Panc1 (cell line): Measurements from ENCODE around the gene PRKCB. TPM values are rescaled to one million over a fixed set of nuclear protein-coding genes. Genes with fewer than 3 reads are reported as not detected.

Source experiments
- ATAC-seq: fragments of 200-7000 bp; cut with Tn5 transposase; 2 replicates; pipeline ENCODE4 v1.9.1; 2020; ENCODE audit warnings: mild to moderate bottlenecking, moderate library complexity
- BruUV-seq: library from RNA; stranded (reverse); fragments of 400-500 nt; replicated peaks from 2 replicates; lab custom pipeline; 2021; lab: Mats Ljungman, UMichigan
- CTCF ChIA-PET: fragments of 300-600 bp; sonication (Branson Sonifier 250); formaldehyde crosslinking; loops from one replicate; lab custom pipeline; 2022; ENCODE audit warnings: antibody characterized with exemption; lab: Charles Lee
- POLR2A ChIA-PET: fragments of 300-600 bp; sonication (Branson Sonifier 250); formaldehyde crosslinking; loops from one replicate; lab custom pipeline; 2022; ENCODE audit warnings: antibody characterized with exemption; lab: Charles Lee
- DNase-seq: peaks from one replicate; pipeline ENCODE4 v3.0.0-alpha.2; 2010; ENCODE audit warnings: low read depth, low spot score
- H3K27ac ChIP-seq: 2 replicates; pipeline ENCODE4 v1.5.1; 2011; ENCODE audit warnings: mild to moderate bottlenecking, low read length, inconsistent platforms
- H3K27me3 ChIP-seq: fragments of 200-500 bp; sonication (Bioruptor generic); 2 replicates; pipeline ENCODE4 v1.6.0; 2014; ENCODE audit warnings: low read length, inconsistent platforms; ENCODE audit not compliant: control insufficient read depth, insufficient read depth
- H3K36me3 ChIP-seq: fragments of 200-500 bp; sonication (Bioruptor generic); 2 replicates; pipeline ENCODE4 v1.5.1; 2014; ENCODE audit warnings: inconsistent platforms, mild to moderate bottlenecking, low read length, moderate library complexity; ENCODE audit not compliant: control insufficient read depth, insufficient read depth
- H3K4me1 ChIP-seq: 2 replicates; pipeline ENCODE4 v1.5.1; 2011; ENCODE audit warnings: inconsistent platforms, mild to moderate bottlenecking, low read length, moderate library complexity; ENCODE audit not compliant: control insufficient read depth, insufficient read depth
- H3K4me3 ChIP-seq, 2 experiments: 2 replicates each; pipeline ENCODE4 v1.5.1; 2011 to 2012; ENCODE audit warnings: low read depth in 2 of 2, low read length in 2 of 2, mild to moderate bottlenecking in 2 of 2, inconsistent platforms in 1 of 2, moderate library complexity in 1 of 2
- H3K9me3 ChIP-seq: fragments of 200-500 bp; sonication (Bioruptor generic); 2 replicates; pipeline ENCODE4 v1.5.1; 2014; ENCODE audit warnings: low read depth, mild to moderate bottlenecking, inconsistent platforms, low read length, moderate library complexity; ENCODE audit not compliant: control insufficient read depth, insufficient read depth
- SIN3A ChIP-seq: IDR thresholded peaks from 2 replicates; pipeline ENCODE4 v1.6.1; 2012; ENCODE audit warnings: low read depth, mild to moderate bottlenecking, low read length, moderate library complexity, borderline replicate concordance; ENCODE audit not compliant: insufficient read depth
- TCF7L2 ChIP-seq: IDR thresholded peaks from 2 replicates; pipeline ENCODE4 v1.6.1; 2011; ENCODE audit warnings: mild to moderate bottlenecking, low read depth, low read length, inconsistent platforms
- in situ Hi-C: cut with HindIII; loops from 2 replicates; pipeline ENCODE4 v1.10.0; 2016; ENCODE audit warnings: low sequenced_read_pairs, low pct_unique_long_range_greater_than_20kb
- intact Hi-C: fragments of 100-400 bp; cut with micrococcal nuclease; formaldehyde crosslinking; loops from one replicate; pipeline ENCODE4 v1.10.0; 2022; ENCODE audit not compliant: unreplicated experiment
- total RNA-seq: library from RNA; stranded (reverse); gene quantifications from one replicate; pipeline ENCODE4 v1.2.1, GENCODE V29; 2021; ENCODE audit not compliant: unreplicated experiment
- TF ChIP-seq, protein P1 (sequence below): fragments of 450-650 bp; IDR thresholded peaks from 2 replicates; pipeline ENCODE4 v1.5.1; 2017; ENCODE audit warnings: mild to moderate bottlenecking
- TF ChIP-seq, protein P2 (sequence below), 2 experiments: IDR thresholded peaks; 2 replicates each; pipeline ENCODE4 v1.6.1; 2011 to 2012; ENCODE audit warnings: low read depth in 2 of 2, control low read depth in 1 of 2, low read length in 1 of 2, mild to moderate bottlenecking in 1 of 2, moderate library complexity in 1 of 2; ENCODE audit not compliant: insufficient read depth in 1 of 2

Gene PRKCB
- total RNA-seq, 1 experiment from 2014 or later = 0.41 TPM

DNA sequence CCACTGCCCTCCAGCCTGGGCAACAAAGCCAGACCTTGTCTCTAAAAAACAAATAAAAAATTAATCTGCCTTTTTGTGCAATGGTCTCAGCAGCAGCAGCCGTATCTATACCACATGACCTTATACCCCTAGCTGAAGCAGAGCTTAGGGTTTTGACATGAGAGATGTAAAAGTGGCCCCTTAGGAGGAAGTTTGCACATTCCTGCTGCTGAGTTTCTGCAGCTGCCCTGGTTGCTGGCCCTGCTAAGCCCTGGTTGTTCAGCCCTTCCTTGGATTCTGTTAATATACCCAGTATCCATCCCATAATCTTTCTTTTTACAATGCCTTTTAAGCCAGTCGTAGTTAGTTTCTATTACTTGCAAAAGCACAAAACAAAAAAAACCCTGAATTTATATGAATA lies 33.0 kb upstream of the PRKCB start:
- peaks cover 5% of the 10 kb centered on the region; the same call in 1 of the 2 replicates for H3K27me3 ChIP-seq
- TF ChIP-seq TCF7L2 = no peak
- TF ChIP-seq, protein P1, sequence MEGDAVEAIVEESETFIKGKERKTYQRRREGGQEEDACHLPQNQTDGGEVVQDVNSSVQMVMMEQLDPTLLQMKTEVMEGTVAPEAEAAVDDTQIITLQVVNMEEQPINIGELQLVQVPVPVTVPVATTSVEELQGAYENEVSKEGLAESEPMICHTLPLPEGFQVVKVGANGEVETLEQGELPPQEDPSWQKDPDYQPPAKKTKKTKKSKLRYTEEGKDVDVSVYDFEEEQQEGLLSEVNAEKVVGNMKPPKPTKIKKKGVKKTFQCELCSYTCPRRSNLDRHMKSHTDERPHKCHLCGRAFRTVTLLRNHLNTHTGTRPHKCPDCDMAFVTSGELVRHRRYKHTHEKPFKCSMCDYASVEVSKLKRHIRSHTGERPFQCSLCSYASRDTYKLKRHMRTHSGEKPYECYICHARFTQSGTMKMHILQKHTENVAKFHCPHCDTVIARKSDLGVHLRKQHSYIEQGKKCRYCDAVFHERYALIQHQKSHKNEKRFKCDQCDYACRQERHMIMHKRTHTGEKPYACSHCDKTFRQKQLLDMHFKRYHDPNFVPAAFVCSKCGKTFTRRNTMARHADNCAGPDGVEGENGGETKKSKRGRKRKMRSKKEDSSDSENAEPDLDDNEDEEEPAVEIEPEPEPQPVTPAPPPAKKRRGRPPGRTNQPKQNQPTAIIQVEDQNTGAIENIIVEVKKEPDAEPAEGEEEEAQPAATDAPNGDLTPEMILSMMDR = no peak
- no peak for TF ChIP-seq SIN3A
- no peaks in the 10 kb centered on the region for H3K9me3 ChIP-seq
- H3K4me3 ChIP-seq = no peak overlapping the region
- no peak overlapping the region for H3K27ac ChIP-seq
- H3K4me1 ChIP-seq = no peaks in the 10 kb centered on the region
- intact Hi-C loops (no loop called here), in situ Hi-C loops (no loop called here)
- BruUV-seq = no TSS peak
- ChIA-PET CTCF (interaction anchor here (0.5 to 2.0 kb wide), 4 partner anchors 72 to 702 kb away, joined by 3 to 9 read pairs (median 6); no protein-coding TSS in a partner anchor), POLR2A (no interaction called here)
- ATAC-seq (no peak), DNase-seq (no peak)
- no peaks in the 10 kb centered on the region for H3K36me3 ChIP-seq

DNA sequence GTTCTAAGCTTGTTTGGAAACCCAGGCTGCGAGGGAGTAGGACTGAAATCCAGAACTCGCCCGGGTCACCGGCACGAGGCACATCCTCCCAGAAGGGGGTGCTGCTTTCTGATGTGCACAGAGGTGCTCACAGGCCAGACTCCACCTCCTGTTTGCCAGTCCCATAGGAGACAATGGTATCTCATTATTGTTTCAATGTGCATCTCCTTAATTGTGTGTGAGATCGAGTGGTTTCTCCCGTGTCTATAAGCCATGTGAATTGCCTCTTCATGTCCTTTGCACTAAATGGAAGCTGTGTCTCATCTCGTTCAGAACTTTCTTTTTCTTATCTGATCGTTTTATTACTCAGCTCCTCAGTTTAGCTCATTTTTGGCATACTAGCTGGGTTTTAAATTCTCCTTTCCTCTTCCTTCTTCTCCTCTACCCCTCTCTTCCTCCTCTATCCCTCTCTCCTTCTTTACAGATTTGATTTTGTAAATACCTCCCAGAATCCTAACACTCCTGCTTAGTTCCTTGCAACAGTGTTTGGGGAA lies 32.1 kb upstream of the PRKCB start:
- ChIA-PET POLR2A (no interaction called here), CTCF (interaction anchor here (0.6 to 2.0 kb wide), 4 partner anchors 73 to 701 kb away, joined by 3 to 9 read pairs (median 6); no protein-coding TSS in a partner anchor)
- ATAC-seq (peak; percentile 91), DNase-seq (peak; percentile 18)
- no peaks in the 10 kb centered on the region for H3K36me3 ChIP-seq
- no peaks in the 10 kb centered on the region for H3K9me3 ChIP-seq
- in situ Hi-C loops (no loop called here), intact Hi-C loops (no loop called here)
- no TSS peak for BruUV-seq
- TF ChIP-seq, protein P1 = peak; percentile 79
- no peak for TF ChIP-seq SIN3A
- H3K4me3 ChIP-seq = no peak overlapping the region
- peaks cover 5% of the 10 kb centered on the region; the same call in 1 of the 2 replicates for H3K27me3 ChIP-seq
- H3K4me1 ChIP-seq = no peaks in the 10 kb centered on the region
- no peak overlapping the region for H3K27ac ChIP-seq

DNA sequence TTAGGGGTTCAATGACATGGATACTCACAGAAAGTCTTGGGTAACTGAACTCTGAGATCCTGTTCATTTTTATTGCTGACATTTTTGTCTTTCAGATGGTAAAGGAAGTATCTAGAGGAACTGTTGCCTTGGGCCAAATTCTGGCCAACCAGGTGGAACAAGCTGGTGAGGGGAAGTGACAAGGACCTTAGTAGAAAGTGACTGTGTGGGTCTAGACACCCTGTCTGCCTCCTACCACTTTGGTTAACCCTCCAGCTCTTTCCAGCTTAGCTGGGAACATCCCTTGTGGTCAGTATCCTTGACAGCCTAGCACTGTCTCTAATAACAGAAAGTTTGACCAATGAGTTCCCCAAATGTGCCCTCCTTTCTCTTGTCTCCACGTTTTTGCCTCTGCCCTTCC lies 28.8 kb upstream of the PRKCB start:
- intact Hi-C loops (no loop called here), in situ Hi-C loops (no loop called here)
- ChIA-PET CTCF (interaction anchor here (0.6 kb wide), 1 partner anchor 40 kb away, joined by 4 read pairs; no protein-coding TSS in a partner anchor), POLR2A (no interaction called here)
- Histone ChIP-seq H3K4me1 (no peaks in the 10 kb centered on the region), H3K27me3 (peaks cover 14% of the 10 kb centered on the region; the same call in 1 of the 2 replicates), H3K27ac (no peak overlapping the region), H3K9me3 (no peaks in the 10 kb centered on the region), H3K36me3 (no peaks in the 10 kb centered on the region), H3K4me3 (no peak overlapping the region)
- no TSS peak for BruUV-seq
- no peak for ATAC-seq
- TF ChIP-seq SIN3A (no peak), TCF7L2 (no peak)
- TF ChIP-seq, protein P2, sequence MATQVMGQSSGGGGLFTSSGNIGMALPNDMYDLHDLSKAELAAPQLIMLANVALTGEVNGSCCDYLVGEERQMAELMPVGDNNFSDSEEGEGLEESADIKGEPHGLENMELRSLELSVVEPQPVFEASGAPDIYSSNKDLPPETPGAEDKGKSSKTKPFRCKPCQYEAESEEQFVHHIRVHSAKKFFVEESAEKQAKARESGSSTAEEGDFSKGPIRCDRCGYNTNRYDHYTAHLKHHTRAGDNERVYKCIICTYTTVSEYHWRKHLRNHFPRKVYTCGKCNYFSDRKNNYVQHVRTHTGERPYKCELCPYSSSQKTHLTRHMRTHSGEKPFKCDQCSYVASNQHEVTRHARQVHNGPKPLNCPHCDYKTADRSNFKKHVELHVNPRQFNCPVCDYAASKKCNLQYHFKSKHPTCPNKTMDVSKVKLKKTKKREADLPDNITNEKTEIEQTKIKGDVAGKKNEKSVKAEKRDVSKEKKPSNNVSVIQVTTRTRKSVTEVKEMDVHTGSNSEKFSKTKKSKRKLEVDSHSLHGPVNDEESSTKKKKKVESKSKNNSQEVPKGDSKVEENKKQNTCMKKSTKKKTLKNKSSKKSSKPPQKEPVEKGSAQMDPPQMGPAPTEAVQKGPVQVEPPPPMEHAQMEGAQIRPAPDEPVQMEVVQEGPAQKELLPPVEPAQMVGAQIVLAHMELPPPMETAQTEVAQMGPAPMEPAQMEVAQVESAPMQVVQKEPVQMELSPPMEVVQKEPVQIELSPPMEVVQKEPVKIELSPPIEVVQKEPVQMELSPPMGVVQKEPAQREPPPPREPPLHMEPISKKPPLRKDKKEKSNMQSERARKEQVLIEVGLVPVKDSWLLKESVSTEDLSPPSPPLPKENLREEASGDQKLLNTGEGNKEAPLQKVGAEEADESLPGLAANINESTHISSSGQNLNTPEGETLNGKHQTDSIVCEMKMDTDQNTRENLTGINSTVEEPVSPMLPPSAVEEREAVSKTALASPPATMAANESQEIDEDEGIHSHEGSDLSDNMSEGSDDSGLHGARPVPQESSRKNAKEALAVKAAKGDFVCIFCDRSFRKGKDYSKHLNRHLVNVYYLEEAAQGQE (IDR thresholded peaks at IDR 0.05; ENCODE audit: insufficient read depth in 1 of 2, low read depth in 2 of 2, low read length in 1 of 2) = no peak
- no peak for DNase-seq
